GM19372 (cell line): Measurements from ENCODE around the gene SNX33.
"Not testable (repeated sequence)": the region's sequence is repeated elsewhere in the genome, so short reads cannot be mapped to it uniquely, and the experiment has no call there.

Experiments
- ATAC-seq: cut with Tn5 transposase; IDR thresholded peaks from one replicate; pipeline ENCODE4 v1.9.1; 2021; ENCODE audit warnings: mild to moderate bottlenecking, low read depth, moderate library complexity; ENCODE audit not compliant: unreplicated experiment

SNX33 gene

GRCh38 chr15:75647370-75648155 lies at the start of gene SNX33:
SNX33 (plus strand) TSS chr15:75647912; CDS start chr15:75649103, 1,191 bp downstream.
- ATAC-seq, result no peak

DNA sequence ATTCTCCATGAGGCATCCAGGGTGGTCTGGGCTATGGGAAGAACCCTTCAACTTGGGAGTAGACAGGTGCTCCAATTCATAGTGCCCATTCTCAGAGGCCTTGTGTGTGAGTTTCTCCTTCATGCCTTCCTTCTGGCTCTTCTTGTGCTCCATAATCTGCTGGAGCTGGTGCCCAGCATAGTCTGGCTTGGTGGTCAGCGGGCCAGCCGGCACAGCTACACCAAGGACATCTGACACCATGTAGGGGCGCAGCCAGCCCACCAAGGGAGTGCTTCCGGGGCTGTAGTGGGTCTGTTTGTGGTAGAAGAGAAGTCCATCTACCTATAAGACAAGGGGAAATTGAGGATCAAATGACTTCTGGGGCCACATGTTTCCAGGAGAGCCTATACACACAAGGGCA lies 49.4 kb upstream of the SNX33 start:
- ATAC-seq, result no peak

DNA sequence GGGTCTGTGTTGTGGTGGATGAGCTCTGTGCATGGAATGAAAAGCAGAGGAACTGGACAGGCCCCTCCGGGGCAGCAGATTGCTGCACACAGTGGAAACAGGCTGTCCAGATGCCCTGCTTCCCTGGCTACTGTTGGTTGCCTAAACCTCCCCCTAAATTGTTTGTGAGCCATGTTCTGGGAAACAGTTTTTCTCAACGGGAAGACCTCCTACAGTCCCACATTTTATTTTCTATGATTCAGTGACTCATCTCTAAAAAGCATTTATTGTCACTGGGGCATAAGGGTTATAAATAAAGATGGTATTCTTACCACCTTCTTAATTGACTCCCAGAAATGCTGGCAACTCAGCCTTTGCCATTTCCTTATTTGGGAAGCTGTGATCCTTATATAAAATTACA lies 48.3 kb upstream of the SNX33 start:
- ATAC-seq, result no peak

GRCh38 chr15:75606026-75606425 lies 41.7 kb upstream of the SNX33 start:
- ATAC-seq, result no peak

GRCh38 chr15:75606711-75607699 lies 40.7 kb upstream of the SNX33 start:
- no peak for ATAC-seq

- ATAC-seq, result no peak
These were observed 30.9 kb upstream of the SNX33 start for GRCh38 chr15:75616766-75617165.

- ATAC-seq, result no peak
These were observed 27.5 kb upstream of the SNX33 start for GRCh38 chr15:75620058-75620820.

DNA sequence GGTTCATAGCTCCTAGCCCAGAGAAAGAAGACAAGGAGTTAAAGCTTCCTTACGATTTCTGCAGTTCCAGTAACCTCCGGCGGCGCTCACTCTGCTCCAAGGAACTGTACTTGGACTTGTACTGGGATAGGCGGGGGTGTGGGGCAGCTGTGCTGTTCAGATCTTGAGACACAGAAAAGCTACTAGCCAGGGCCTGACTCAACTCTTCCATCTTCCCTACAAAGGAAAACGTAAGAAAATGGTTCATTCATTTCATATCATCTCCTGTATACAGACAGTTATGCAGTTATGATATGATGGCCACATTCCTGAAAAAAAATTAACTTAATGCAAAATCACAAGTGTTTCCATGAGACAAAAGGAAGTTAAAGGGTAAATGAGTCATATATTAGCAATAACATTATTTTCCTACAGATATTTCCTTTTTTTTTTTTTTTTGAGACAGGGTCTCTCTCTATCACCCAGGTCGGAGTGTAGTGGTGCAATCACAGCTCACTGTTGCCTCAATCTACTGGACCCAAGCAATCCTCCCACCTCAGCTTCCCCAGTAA lies 26.8 kb upstream of the SNX33 start:
- ATAC-seq, result no peak

GRCh38 chr15:75622505-75622904 lies 25.2 kb upstream of the SNX33 start:
- no peak for ATAC-seq

DNA sequence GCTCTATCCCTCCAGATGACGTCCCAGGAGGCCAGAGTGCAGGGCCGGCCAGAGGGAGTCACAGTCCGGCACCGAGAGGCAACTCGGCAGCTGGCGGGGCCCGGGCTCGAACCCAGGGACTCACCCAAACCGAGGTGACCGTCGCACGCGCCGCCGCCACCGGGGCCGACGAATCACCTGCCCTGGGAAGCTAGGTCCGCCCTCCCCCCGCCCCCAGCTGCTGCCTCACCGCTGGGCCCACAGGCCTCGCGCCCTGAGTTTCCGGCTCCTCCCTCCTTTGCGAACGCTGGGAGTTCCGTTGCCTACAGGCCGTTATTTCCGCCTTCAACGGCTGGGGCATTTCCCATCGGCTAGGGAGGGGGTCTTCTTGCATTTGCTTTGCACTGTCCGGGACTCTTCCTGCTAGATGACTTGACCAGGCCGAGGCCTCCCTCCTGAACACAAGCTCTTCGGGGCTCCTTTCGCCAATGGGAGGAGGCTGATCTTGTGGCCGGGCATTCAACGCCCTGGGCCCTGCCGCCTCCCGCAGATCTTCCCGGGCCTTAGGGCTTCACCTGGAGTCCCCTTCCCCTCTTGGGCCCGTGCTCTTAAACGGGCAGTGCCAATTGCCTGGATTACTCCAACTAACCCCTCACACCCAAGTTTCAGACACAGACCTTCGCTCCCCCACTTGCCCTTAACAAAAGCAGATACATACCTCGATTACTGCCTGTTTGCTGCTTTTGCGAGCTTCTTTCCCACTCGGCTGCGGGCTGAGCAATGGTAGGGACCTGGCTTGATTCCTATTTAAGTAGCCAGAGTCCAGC lies 22.0 kb upstream of the SNX33 start, which contains the start of gene SNUPN:
TSS of gene SNUPN (minus strand) at position 184 of the 806 bp plus-strand sequence. CDS start 4,674 bp downstream, outside the sequence.
- peak; percentile 81 for ATAC-seq

- ATAC-seq, result no peak
These were observed 15.8 kb upstream of the SNX33 start for GRCh38 chr15:75631935-75632334.

DNA sequence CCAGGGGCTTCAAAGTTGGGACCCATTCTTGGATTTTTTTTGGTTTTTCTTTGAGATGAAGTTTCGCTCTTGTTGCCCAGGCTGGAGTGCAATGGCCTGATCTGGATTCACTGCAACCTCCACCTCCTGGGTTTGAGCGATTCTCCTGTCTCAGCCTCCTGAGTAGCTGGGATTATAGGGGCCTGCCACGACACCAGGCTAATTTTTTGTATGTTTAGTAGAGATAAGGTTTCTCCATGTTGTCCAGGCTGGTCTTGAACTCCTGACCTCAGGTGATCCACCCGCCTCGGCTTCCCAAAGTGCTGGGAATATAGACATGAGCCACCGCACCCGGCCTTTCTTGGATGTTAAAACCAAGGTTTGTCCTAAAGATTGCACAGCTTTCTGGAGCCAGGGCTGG lies 13.8 kb upstream of the SNX33 start:
- ATAC-seq, result not testable (repeated sequence)

- no peak for ATAC-seq
These were observed 11.7 kb upstream of the SNX33 start for GRCh38 chr15:75636026-75636425.

DNA sequence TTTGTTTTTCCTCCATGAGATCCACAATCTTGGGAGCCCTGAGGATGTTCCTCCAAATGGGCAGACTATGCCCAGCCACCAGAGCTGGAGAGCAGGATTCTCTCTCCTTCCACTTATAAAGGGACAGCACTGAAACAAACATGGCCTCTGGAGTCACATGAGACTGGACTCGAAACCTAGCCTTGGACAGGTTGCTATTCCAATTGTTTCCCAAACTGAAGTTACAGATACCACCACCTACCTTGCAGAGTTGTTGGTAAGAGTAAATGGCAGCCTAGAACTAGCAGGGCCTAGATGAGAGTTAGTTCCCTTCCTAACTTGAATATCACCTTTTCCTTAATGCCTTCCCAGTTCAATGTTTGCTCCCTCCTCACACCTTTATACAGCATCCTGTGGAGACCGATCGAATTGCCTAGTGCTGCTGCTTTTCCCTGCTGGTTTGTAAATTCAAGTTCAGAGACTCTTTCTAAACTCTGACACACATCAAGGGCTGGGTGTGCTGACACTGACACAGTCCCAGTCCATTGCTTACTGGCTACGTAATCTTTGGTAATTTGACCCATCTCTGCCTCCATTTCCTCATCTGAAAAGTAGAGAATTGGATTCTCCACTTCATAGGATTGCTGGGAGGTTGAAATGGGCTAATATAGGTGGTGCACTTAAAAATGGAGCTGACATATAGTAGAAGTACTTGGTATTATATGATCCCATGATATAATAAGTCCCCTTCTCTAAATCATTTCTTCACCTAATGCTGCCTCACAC lies 10.3 kb upstream of the SNX33 start:
- ATAC-seq, result no peak

GRCh38 chr15:75639191-75639708 lies 8.5 kb upstream of the SNX33 start:
- no peak for ATAC-seq

DNA sequence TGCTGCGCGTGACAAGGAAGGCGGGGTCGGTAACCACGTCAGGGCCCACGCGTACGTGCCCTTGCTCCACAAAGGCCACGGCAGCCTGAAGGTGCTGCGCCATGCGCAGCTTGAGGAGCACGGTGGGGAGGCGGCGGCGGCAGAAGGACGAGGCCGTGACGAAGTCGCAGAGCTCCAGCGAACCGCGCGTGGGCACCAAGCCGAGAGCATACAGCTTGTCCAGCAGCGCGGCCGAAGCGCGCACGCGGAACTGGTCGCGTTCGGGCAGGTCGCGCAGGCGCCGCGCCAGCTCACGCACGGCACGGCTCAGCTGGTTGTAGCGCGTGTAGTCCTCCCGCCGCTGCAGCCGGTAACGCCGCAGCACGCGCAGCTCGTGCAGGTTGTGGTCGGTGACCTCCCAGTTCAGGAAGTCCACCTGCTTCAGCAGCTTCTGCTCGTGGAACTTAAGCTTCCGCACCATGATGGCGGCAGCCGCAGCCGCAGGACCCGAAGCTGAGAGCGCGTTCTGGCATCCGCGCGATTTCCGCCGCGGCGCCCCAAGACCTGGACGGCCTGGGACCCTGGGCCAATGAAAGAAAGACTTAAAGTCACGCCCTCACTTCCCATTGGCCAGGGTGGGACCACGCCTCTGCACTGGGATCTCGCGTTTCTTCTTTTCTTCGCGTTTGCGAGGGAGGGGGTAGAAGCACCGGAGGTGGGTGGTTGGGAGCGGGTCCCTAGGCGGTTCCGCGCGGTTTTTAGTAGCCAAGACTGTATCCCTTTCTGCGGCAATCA lies 7.8 kb upstream of the SNX33 start, which contains the start of gene IMP3:
TSS of gene IMP3 (minus strand) at position 516 of the 774 bp plus-strand sequence. CDS start at position 460, 56 bp downstream.
- peak; percentile 94 for ATAC-seq

GRCh38 chr15:75640483-75641178 lies 7.1 kb upstream of the SNX33 start:
- ATAC-seq, result peak; percentile 13
